GM23248 (cell line): ENCODE measurements around the gene ITGAD.

Experiments
- EZH2 ChIP-seq: fragments of 200-600 bp; sonication (generic); IDR thresholded peaks from 2 replicates; pipeline ENCODE4 v1.6.1; 2018; ENCODE audit warnings: antibody characterized with exemption, mild to moderate bottlenecking; ENCODE audit not compliant: insufficient read depth, poor library complexity, severe bottlenecking
- EZH2phosphoT487 ChIP-seq: fragments of 200-600 bp; sonication (generic); IDR thresholded peaks from 2 replicates; pipeline ENCODE4 v1.6.1; 2018; ENCODE audit warnings: antibody characterized with exemption, moderate library complexity, mild to moderate bottlenecking, low read depth; ENCODE audit not compliant: insufficient read depth

- TF ChIP-seq EZH2phosphoT487 = no peak
- no peak for TF ChIP-seq EZH2
These were observed 58.1 kb downstream of the ITGAD start for GRCh38 chr16:31451201-31451600.
